AG20443 (cell line): ENCODE results near the gene VSIG2.
A peak's percentile ranks its signal among the peaks of the same experiment; 100 is the strongest.

Experiments used
- DNase-seq: peaks from one replicate; pipeline ENCODE4 v3.0.0; 2012; ENCODE audit warnings: low spot score, mixed read lengths

VSIG2 gene

DNA sequence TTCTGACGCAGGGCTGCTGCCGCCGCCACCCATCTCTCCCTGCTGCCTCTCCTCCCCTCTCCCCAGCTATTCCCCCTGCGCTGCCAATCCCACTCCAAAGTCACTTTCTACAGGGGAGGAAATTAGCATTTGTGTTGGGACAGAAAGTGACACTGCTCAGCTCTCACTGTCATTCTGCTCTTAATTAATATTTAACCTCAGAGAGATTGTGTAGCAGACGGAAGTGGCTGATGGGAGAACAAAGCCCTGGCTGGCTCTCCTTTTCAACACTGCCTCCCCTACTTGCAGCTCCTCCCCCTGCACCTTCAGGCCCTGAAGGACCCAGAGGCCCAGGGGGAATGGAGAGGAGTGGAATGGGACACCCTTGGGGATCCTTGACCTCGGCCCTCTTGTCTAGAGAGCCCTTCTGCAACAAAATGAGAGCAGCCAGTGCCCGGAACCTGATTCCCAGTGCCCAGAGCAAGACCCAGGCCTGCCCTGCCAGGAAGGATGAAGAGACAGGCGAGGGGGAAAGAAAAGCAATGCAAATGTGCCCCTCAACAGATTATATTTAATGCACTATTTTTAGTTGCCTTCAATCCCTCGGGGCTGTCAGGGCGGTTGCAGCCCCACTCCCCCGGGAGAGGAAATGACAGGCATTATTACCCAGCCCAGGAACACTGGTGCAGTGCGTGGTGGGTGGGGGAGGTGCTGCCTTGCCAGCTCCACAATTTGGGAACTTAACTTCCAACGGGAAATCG is 26.9 kb downstream of the VSIG2 start:
- no peak for DNase-seq

DNA sequence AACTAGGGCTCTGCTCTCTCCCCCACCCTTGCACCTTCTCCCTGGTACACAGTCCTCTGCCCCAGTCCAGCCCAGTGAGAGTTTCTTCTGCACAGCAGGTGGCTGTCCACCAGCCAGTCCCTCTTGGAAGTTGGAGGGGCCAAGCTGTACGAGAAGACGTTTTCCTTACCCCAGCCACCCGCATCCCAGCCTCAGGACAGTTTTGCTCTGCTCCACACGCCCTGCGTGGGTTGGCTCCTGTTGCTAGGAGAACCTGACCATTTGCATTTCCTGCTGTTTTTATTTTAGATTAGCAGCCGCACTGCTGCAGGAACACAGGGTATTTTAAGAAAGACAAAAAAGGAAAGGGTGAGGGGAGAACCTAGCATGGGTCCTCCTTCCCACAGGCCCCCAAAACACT is 29.9 kb downstream of the VSIG2 start:
- DNase-seq = no peak

DNA sequence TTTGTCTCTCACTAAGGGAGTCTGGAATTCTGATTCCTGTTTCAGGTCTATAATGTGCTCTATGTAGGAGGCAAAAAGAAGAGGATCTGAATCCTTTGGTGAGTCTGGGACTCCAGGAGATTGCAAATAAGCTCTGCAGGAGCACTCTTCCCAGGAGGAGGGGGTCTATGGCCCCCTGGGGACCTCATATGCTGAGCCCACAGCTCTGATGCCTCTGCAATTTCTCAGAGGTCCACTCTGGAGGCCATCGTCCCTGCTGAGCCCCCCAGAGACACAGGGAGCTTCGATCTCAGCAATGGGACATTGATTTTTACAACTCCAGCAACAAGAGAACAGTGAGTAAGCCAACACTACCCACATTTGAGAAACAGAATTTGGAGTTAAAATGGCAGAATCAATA is 32.5 kb downstream of the VSIG2 start:
- no peak for DNase-seq

DNA sequence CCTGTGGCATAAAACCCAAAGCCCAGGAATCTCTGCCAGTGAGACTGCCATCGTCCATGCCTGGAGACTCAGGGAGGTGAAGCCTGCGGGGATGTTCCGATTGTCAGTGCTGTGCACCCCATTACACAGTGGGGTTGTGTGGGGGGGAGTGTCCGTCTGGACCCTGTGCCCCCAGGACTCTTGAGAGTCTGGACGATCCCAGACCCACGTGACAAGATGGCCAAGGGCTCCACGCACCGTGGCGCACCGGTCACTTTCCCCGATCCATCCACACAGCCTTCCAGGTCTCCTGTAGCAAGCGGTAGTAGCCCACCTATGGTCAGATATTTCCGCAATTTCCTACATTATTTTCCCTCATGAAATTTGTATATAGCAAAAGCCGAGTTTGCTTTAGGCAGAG is 33.3 kb downstream of the VSIG2 start:
- no peak for DNase-seq

DNA sequence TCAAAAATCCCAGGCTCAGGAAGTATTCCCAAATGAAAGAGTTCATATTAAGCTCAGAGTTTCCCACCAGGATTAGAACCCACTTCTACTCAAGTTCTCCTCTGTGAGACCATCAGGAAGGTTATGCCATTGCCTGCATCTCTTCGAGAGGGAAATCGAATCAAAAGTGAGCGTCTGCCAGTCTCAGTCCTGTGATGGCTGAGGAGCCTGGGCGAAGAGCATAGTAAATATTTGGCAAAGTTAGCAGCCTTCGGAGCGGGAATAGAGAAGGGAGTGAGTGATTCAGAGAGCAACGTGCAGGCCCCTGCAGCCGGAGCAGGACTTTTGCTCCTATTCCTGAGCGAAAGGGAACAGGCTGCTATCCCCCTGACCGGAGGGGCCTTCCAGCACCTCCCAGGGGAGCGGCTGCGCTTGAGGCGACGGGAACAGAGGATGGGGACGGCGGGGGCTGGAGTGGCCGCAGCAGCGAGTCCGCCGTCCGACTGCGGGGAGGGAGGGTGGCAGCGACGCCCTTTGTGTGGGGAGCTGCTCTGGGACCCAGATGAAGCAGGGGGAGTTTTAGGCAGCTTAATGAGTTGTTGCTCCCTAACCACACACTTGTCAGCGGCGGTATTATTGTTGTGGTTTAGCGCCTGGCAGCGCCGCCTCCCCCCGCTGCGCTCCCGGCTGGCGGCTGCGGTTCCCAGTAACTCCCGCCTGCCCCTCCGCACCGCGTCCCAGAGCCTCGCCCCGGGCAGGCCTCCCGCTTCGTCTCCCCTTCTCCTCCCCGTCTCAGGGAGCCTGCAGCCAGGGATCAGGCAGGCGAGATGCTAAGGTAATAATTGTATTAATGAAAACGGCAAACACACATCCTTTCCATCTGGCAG is 34.0 kb downstream of the VSIG2 start:
- peak; percentile 53 for DNase-seq

DNA sequence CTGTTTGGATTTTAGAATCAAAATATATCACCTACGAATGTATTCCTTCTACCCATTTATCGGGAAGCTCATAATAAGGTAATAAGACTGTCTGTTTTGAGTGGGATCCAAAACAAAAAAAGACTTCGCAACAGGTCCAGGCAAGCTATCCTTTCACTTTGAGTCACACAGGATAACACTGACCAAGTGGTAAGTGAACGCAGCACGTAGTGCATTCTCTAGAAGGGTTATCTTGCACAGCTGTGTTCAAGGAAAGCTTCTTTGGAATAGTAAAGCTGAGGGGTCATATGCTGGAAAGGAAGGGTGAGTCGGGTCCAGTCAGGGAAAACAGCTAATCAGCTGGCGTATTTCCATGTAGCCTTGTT is 34.7 kb downstream of the VSIG2 start:
- no peak for DNase-seq

DNA sequence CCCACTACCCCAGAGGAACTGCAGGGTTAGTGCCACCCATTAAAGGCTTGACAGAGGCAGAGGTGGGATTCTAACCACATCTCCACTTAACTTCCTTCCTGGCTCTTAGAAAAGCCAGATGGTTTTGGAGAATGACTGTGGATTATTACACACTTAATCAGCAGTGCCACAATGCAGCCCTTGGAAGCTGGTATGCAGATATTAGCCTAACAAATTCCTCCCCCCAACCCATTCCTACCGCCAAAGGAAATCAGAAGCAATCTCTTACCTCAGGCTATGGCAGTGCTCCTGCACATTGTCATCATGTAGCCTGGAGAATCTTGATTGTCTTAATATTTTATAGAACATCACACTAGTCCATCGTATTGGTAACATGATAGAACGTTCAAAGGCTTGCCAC is 35.5 kb downstream of the VSIG2 start:
- DNase-seq = no peak

DNA sequence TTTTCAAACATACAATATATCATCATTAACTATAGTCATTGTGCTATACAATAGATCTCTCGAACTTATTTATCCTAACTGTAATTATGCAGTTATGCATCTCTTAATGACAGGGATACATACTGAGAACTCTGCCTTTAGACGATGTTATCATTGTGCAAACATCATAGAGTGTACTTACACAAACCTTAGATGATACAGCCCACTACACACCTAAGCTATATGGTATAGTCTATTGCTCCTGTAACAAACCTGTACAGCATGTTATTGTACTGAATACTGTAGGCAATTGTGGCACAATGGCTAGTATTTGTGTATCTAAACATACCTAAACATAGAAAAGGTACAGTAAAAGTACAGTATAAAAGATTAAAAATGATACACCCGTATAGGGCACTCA is 39.7 kb downstream of the VSIG2 start:
- DNase-seq = no peak

DNA sequence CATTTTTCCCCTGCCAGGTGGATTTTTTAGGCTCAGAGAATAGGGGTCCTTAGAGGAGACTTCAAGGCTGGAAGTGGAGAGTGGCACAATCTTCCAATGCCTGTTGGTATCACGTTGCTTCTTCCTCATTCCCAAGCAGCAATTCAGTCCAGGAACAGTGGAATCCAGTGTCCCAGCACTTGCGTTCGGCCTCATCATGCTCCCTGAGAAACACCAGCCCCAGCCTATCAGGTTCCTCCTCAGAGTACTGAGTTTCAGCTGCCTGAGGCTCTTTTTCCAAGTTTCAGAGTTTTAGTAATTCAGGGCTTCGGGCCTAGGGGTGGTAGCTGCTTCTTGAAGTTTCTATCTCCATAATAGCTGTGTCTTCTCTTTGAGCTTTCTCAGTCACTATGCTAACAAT is 44.2 kb downstream of the VSIG2 start:
- DNase-seq = no peak

DNA sequence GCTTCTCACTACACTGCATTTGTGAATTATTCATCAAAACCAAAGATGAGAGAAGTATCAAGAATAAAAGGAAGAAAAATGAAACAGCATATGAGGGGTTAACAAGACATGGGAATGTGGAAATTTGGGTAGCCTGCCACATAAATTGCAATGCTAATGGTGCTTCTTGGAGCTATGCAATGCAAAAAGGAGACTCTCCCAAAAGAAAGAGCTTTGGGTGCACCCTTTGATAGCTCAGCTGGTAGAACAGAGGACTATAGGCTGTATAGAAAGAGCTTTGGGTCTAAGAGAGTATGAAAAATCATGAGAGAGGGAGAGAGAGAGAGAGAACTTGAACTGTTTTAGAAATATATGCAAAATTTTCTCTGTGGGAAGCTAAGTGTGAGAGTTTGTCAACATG is 52.0 kb downstream of the VSIG2 start:
- DNase-seq = no peak

DNA sequence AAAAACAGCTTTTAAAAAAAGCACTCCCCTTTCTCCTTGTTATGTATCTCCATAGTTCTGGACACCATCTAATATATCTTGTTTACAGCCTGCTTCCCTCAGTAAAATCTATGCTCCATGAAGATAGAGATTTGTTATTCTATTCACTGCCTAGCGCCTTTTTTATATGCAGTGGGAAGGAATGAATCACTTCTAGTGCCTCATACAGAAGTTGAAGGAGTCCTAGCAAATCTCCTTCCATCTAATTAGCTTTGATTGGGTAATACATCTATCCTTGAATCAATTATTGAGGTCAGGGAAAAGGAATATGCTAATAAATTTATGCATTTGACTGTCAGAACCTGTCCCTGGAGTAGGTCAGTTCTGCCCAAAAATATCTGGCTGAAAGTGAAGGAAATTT is 52.5 kb downstream of the VSIG2 start:
- no peak for DNase-seq
